Neural cell (in vitro differentiated cells): ENCODE results near the gene PPP1R12A. TPM values are rescaled to one million over a fixed set of nuclear protein-coding genes. Genes with fewer than 3 reads are reported as not detected.

Experiments used
- H2AFZ ChIP-seq: fragments of 200-600, 300-800 bp; sonication (generic), shearing (Covaris generic); 2 replicates; pipeline ENCODE4 v1.6.0; 2014; ENCODE audit warnings: low read depth, mild to moderate bottlenecking, antibody characterized with exemption, low read length, moderate library complexity
- H3F3A ChIP-seq: fragments of 200-600 bp; shearing (Covaris generic); 2 replicates; pipeline ENCODE4 v1.6.1; 2016; ENCODE audit warnings: mild to moderate bottlenecking, moderate library complexity, mixed read lengths, antibody characterized with exemption, low read length; ENCODE audit not compliant: insufficient read depth, poor library complexity, severe bottlenecking
- H3K27ac ChIP-seq: fragments of 200-600, 300-800 bp; sonication (generic), shearing (Covaris generic); 2 replicates; pipeline ENCODE4 v1.5.1; 2014; ENCODE audit warnings: mild to moderate bottlenecking, low read length, moderate library complexity
- H3K27me3 ChIP-seq: fragments of 300-800, 200-600 bp; sonication (generic), shearing (Covaris generic); 2 replicates; pipeline ENCODE4 v1.6.0; 2014; ENCODE audit warnings: mild to moderate bottlenecking, low read depth, low read length, moderate library complexity; ENCODE audit not compliant: insufficient read depth
- H3K36me3 ChIP-seq: fragments of 300-800, 200-600 bp; sonication (generic), shearing (Covaris generic); 2 replicates; pipeline ENCODE4 v1.5.1; 2014; ENCODE audit warnings: mild to moderate bottlenecking, antibody characterized with exemption, low read length, moderate library complexity; ENCODE audit not compliant: insufficient read depth
- H3K4me2 ChIP-seq: fragments of 300-800, 200-600 bp; sonication (generic), shearing (Covaris generic); 2 replicates; pipeline ENCODE4 v1.6.0; 2014; ENCODE audit warnings: mild to moderate bottlenecking, low read length
- H3K4me3 ChIP-seq: fragments of 300-800, 200-600 bp; sonication (generic), shearing (Covaris generic); 2 replicates; pipeline ENCODE4 v1.5.1; 2014; ENCODE audit warnings: mild to moderate bottlenecking, low read length, moderate library complexity
- H3K79me2 ChIP-seq: fragments of 200-600 bp; shearing (Covaris generic); replicated peaks from 2 replicates; pipeline ENCODE4 v1.6.0; 2014; ENCODE audit warnings: mild to moderate bottlenecking, low read length, moderate library complexity; ENCODE audit not compliant: insufficient read depth
- H3K9ac ChIP-seq: fragments of 300-800, 200-600 bp; sonication (generic), shearing (Covaris generic); 2 replicates; pipeline ENCODE4 v1.6.1; 2016; ENCODE audit warnings: mild to moderate bottlenecking, low read length, mixed read lengths
- H3K9me2 ChIP-seq: fragments of 200-600 bp; shearing (Covaris generic); 2 replicates; pipeline ENCODE4 v1.6.1; 2016; ENCODE audit warnings: mild to moderate bottlenecking, low read length, mixed read lengths; ENCODE audit not compliant: insufficient read depth
- H3K9me3 ChIP-seq: fragments of 200-600, 300-800 bp; sonication (generic), shearing (Covaris generic); 2 replicates; pipeline ENCODE4 v1.6.1; 2016; ENCODE audit warnings: mild to moderate bottlenecking, mixed run types, low read length, moderate library complexity, mixed read lengths
- H4K20me1 ChIP-seq: fragments of 200-600 bp; shearing (Covaris generic); 2 replicates; pipeline ENCODE4 v1.6.1; 2016; ENCODE audit warnings: mild to moderate bottlenecking, mixed run types; ENCODE audit not compliant: insufficient read depth
- CTCF ChIP-seq: fragments of 450-650 bp; IDR thresholded peaks from 2 replicates; pipeline ENCODE4 v1.5.1; 2014; ENCODE audit warnings: antibody characterized with exemption, mild to moderate bottlenecking, moderate library complexity; ENCODE audit not compliant: poor library complexity, severe bottlenecking
- EP300 ChIP-seq: fragments of 450-650 bp; conservative IDR thresholded peaks from 2 replicates; pipeline ENCODE4 v1.6.1; 2014; ENCODE audit warnings: antibody characterized with exemption, mild to moderate bottlenecking, moderate library complexity; ENCODE audit not compliant: poor library complexity, severe bottlenecking
- EZH2 ChIP-seq: fragments of 200-600, 300-800 bp; shearing (Covaris generic), sonication (generic); IDR thresholded peaks from 2 replicates; pipeline ENCODE4 v1.6.1; 2014; ENCODE audit warnings: antibody characterized with exemption, low read length, borderline replicate concordance, mild to moderate bottlenecking; ENCODE audit not compliant: insufficient read depth, poor library complexity, severe bottlenecking
- MXI1 ChIP-seq: fragments of 450-650 bp; conservative IDR thresholded peaks from 2 replicates; pipeline ENCODE4 v1.6.1; 2014; ENCODE audit warnings: antibody characterized with exemption, mild to moderate bottlenecking; ENCODE audit not compliant: poor library complexity, severe bottlenecking
- POLR2AphosphoS5 ChIP-seq: IDR thresholded peaks from 2 replicates; pipeline ENCODE4 v1.6.1; 2012
- RAD21 ChIP-seq: fragments of 450-650 bp; conservative IDR thresholded peaks from 2 replicates; pipeline ENCODE4 v1.6.1; 2014; ENCODE audit warnings: antibody characterized with exemption, mild to moderate bottlenecking, moderate library complexity
- REST ChIP-seq: IDR thresholded peaks from 2 replicates; pipeline ENCODE4 v1.6.1; 2012; ENCODE audit warnings: borderline replicate concordance
- SMC3 ChIP-seq: fragments of 450-650 bp; conservative IDR thresholded peaks from 2 replicates; pipeline ENCODE4 v1.6.1; 2014; ENCODE audit warnings: antibody characterized with exemption, mild to moderate bottlenecking, moderate library complexity; ENCODE audit not compliant: poor library complexity
- TAF1 ChIP-seq: IDR thresholded peaks from 2 replicates; pipeline ENCODE4 v1.6.1; 2012; ENCODE audit warnings: low read depth
- polyA plus RNA-seq: library from polyadenylated mRNA; depleted of rRNA; stranded (reverse); fragments of >200 nt; gene quantifications from 2 replicates; pipeline ENCODE4 v1.2.3, GENCODE V29; 2014

PPP1R12A gene
- polyA plus RNA-seq, 1 donor from 2014 or later = 68.2 TPM

- Histone ChIP-seq H3K9me3 (no peaks in the 10 kb centered on the region), H3K79me2 (peaks cover 9% of the 10 kb centered on the region), H3K4me3 (no peak overlapping the region), H3K27me3 (no peaks in the 10 kb centered on the region), H3K9me2 (no peaks in the 10 kb centered on the region), H3K9ac (no peak overlapping the region), H4K20me1 (no peaks in the 10 kb centered on the region), H3K36me3 (no peaks in the 10 kb centered on the region), H3K4me2 (no peak overlapping the region), H3F3A (no peaks in the 10 kb centered on the region), H2AFZ (no peak overlapping the region), H3K27ac (no peak overlapping the region)
- TF ChIP-seq MXI1 (no peak), POLR2AphosphoS5 (no peak), EZH2 (no peak), EP300 (no peak), RAD21 (no peak), SMC3 (no peak), REST (no peak), CTCF (no peak), TAF1 (no peak)
Observed at GRCh38 chr12:79939728-79940310, 4.9 kb upstream of the PPP1R12A start.

GRCh38 chr12:79938843-79939242 is 3.9 kb upstream of the PPP1R12A start:
- no peak overlapping the region for H3K4me2 ChIP-seq
- no peak overlapping the region for H3K9ac ChIP-seq
- H3K27ac ChIP-seq = no peak overlapping the region
- peaks cover 15% of the 10 kb centered on the region for H3K79me2 ChIP-seq
- TF ChIP-seq CTCF (no peak), EZH2 (no peak), REST (no peak), EP300 (no peak), MXI1 (no peak), RAD21 (no peak), POLR2AphosphoS5 (no peak), SMC3 (no peak), TAF1 (no peak)
- H3F3A ChIP-seq = no peaks in the 10 kb centered on the region
- no peak overlapping the region for H2AFZ ChIP-seq
- no peak overlapping the region for H3K4me3 ChIP-seq
- no peaks in the 10 kb centered on the region for H3K27me3 ChIP-seq
- no peaks in the 10 kb centered on the region for H3K9me2 ChIP-seq
- H3K36me3 ChIP-seq = no peaks in the 10 kb centered on the region
- H4K20me1 ChIP-seq = no peaks in the 10 kb centered on the region
- no peaks in the 10 kb centered on the region for H3K9me3 ChIP-seq
